ENCODE data around the gene CTH.

DNA sequence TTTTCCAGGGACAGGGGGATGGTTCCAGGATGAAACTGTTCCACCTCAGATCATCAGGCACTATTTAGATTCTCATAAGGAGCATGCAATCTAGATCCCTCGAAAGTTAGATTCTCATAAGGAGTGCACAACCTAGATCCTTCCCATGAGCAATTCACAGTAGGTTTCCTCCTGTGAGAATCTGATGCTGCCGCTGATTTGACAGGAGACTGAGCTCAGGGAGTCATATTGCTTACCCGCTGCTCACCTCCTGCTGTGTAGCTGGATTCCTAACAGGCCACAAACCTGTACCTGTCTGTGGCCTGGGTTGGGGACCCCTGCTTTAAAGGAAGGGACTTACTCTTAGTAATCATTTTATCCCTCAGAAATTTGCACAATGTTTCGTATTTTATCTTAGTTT lies 9.3 kb downstream of the CTH start:
- TF ChIP-seq, protein P1, sequence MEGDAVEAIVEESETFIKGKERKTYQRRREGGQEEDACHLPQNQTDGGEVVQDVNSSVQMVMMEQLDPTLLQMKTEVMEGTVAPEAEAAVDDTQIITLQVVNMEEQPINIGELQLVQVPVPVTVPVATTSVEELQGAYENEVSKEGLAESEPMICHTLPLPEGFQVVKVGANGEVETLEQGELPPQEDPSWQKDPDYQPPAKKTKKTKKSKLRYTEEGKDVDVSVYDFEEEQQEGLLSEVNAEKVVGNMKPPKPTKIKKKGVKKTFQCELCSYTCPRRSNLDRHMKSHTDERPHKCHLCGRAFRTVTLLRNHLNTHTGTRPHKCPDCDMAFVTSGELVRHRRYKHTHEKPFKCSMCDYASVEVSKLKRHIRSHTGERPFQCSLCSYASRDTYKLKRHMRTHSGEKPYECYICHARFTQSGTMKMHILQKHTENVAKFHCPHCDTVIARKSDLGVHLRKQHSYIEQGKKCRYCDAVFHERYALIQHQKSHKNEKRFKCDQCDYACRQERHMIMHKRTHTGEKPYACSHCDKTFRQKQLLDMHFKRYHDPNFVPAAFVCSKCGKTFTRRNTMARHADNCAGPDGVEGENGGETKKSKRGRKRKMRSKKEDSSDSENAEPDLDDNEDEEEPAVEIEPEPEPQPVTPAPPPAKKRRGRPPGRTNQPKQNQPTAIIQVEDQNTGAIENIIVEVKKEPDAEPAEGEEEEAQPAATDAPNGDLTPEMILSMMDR (IDR thresholded peaks at IDR 0.05) = no peak
- TF ChIP-seq ZFX (IDR thresholded peaks at IDR 0.05; ENCODE audit: borderline replicate concordance) = no peak
